Mucosa of rectum (tissue), 2 donors: Measurements from ENCODE around the gene ALK.

Experiments used
- H3K27ac ChIP-seq, 2 donors: one replicate each; pipeline ENCODE4 v1.7.0; 2013; ENCODE audit warnings: inconsistent platforms in 2 of 2, low read depth in 2 of 2, low read length in 2 of 2
- H3K27me3 ChIP-seq, 2 donors: one replicate each; pipeline ENCODE4 v1.7.0; 2013; ENCODE audit warnings: low read length in 2 of 2; ENCODE audit not compliant: control insufficient read depth in 2 of 2, insufficient read depth in 2 of 2
- H3K36me3 ChIP-seq, 2 donors: one replicate each; pipeline ENCODE4 v1.7.0; 2013; ENCODE audit warnings: low read length in 2 of 2; ENCODE audit not compliant: control insufficient read depth in 2 of 2, insufficient read depth in 2 of 2
- H3K4me1 ChIP-seq, 2 donors: one replicate each; pipeline ENCODE4 v1.7.0; 2013; ENCODE audit warnings: low read length in 2 of 2, mild to moderate bottlenecking in 1 of 2; ENCODE audit not compliant: control insufficient read depth in 2 of 2, insufficient read depth in 2 of 2
- H3K4me3 ChIP-seq, 2 donors: one replicate each; pipeline ENCODE4 v1.7.0; 2013; ENCODE audit warnings: low read length in 2 of 2
- H3K9ac ChIP-seq, 2 donors: one replicate each; pipeline ENCODE4 v1.7.0; 2013; ENCODE audit warnings: low read length in 2 of 2, low read depth in 1 of 2, mild to moderate bottlenecking in 1 of 2
- H3K9me3 ChIP-seq, 2 donors: one replicate each; pipeline ENCODE4 v1.7.0; 2013; ENCODE audit warnings: low read length in 2 of 2; ENCODE audit not compliant: control insufficient read depth in 2 of 2
- donor health status: healthy.
- donor health status: Normal muscosa, but diverticular disease.

Gene ALK

GRCh38 chr2:29154610-29155009 lies 766.8 kb downstream of the ALK start:
- Histone ChIP-seq H3K27ac (no peak overlapping the region), H3K36me3 (peaks cover 0 to 11% of the 10 kb centered on the region in 2 donors), H3K9ac (no peak overlapping the region), H3K4me3 (no peak overlapping the region), H3K4me1 (no peaks in the 10 kb centered on the region), H3K9me3 (no peaks in the 10 kb centered on the region), H3K27me3 (no peaks in the 10 kb centered on the region)

GRCh38 chr2:29147963-29148362 lies 773.4 kb downstream of the ALK start:
- H3K9me3 ChIP-seq = no peaks in the 10 kb centered on the region
- no peak overlapping the region for H3K9ac ChIP-seq
- no peaks in the 10 kb centered on the region for H3K4me1 ChIP-seq
- no peaks in the 10 kb centered on the region for H3K27me3 ChIP-seq
- H3K27ac ChIP-seq = no peak overlapping the region
- no peak overlapping the region for H3K4me3 ChIP-seq
- H3K36me3 ChIP-seq = peaks cover under 1 to 4% of the 10 kb centered on the region in 2 donors

- Histone ChIP-seq H3K36me3 (peaks cover 0 to 4% of the 10 kb centered on the region in 2 donors), H3K4me1 (no peaks in the 10 kb centered on the region), H3K9me3 (no peaks in the 10 kb centered on the region), H3K4me3 (no peak overlapping the region), H3K27me3 (no peaks in the 10 kb centered on the region), H3K9ac (no peak overlapping the region), H3K27ac (no peak overlapping the region)
Observed at GRCh38 chr2:29146197-29146596, 775.2 kb downstream of the ALK start.

GRCh38 chr2:29143657-29144056 lies 777.7 kb downstream of the ALK start:
- no peaks in the 10 kb centered on the region for H3K4me1 ChIP-seq
- H3K4me3 ChIP-seq = no peak overlapping the region
- no peaks in the 10 kb centered on the region for H3K9me3 ChIP-seq
- no peak overlapping the region for H3K27ac ChIP-seq
- H3K36me3 ChIP-seq = peaks cover 0 to 4% of the 10 kb centered on the region in 2 donors
- no peak overlapping the region for H3K9ac ChIP-seq
- H3K27me3 ChIP-seq = no peaks in the 10 kb centered on the region
